Measurements from ENCODE around the gene PNP. TPM values are rescaled to one million over a fixed set of nuclear protein-coding genes. Genes with fewer than 3 reads are reported as not detected.

The PNP gene
- total RNA-seq, 1 donor from 2014 or later: 56.8 TPM

DNA sequence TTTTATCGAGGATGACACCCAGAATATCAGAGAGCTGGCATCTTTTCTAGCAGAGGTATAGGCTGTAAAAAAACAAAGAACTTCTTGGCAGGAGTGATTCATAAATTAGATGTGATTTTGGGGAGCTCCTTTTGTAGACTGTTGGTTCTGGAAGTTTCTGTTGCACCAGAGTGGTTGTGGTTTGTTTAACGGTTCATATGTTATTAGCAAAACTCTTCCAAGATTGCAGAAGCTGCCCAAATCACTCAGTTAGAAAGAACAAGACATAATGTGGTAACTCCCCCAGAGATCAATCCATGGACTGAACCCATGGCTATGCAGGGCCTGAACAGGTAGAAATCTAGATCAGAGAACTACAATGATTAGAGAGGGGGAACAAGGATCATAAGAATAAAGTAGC is 29.4 kb downstream of the PNP start:
- H3K27ac Mint-ChIP-seq (ENCODE audit: unreplicated experiment): no peak overlapping the region
- Histone ChIP-seq H3K4me3 (ENCODE audit: insufficient read depth, low read depth, low read length) (no peak overlapping the region), H4K20me1 (ENCODE audit: insufficient read depth, low read length) (no peaks in the 10 kb centered on the region), H2AFZ (ENCODE audit: low read depth, low read length) (no peak overlapping the region), H3K27me3 (ENCODE audit: insufficient read depth, low read length) (no peaks in the 10 kb centered on the region), H3K4me1 (ENCODE audit: insufficient read depth, low read length) (no peaks in the 10 kb centered on the region), H3K9ac (ENCODE audit: low read length) (no peak overlapping the region), H3K4me2 (ENCODE audit: low read length) (no peak overlapping the region), H3K27ac (ENCODE audit: low read depth, low read length) (no peak overlapping the region), H3K36me3 (ENCODE audit: insufficient read depth, low read length) (no peaks in the 10 kb centered on the region), H3K9me3 (ENCODE audit: insufficient read depth, low read depth, low read length) (no peaks in the 10 kb centered on the region), H3K79me2 (ENCODE audit: insufficient read depth, low read length) (no peaks in the 10 kb centered on the region)
- TF ChIP-seq, protein P1, sequence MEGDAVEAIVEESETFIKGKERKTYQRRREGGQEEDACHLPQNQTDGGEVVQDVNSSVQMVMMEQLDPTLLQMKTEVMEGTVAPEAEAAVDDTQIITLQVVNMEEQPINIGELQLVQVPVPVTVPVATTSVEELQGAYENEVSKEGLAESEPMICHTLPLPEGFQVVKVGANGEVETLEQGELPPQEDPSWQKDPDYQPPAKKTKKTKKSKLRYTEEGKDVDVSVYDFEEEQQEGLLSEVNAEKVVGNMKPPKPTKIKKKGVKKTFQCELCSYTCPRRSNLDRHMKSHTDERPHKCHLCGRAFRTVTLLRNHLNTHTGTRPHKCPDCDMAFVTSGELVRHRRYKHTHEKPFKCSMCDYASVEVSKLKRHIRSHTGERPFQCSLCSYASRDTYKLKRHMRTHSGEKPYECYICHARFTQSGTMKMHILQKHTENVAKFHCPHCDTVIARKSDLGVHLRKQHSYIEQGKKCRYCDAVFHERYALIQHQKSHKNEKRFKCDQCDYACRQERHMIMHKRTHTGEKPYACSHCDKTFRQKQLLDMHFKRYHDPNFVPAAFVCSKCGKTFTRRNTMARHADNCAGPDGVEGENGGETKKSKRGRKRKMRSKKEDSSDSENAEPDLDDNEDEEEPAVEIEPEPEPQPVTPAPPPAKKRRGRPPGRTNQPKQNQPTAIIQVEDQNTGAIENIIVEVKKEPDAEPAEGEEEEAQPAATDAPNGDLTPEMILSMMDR (IDR thresholded peaks at IDR 0.05; ENCODE audit: insufficient read depth, low read depth, low read length): no peak
- TF ChIP-seq EZH2 (IDR thresholded peaks at IDR 0.05; ENCODE audit: insufficient read depth, low read length): no peak
- H3K36me3 Mint-ChIP-seq (ENCODE audit: low read depth, unreplicated experiment): no peaks in the 10 kb centered on the region
- no peak for FAIRE-seq
- H3K27me3 Mint-ChIP-seq (ENCODE audit: low read depth, unreplicated experiment): no peaks in the 10 kb centered on the region
- H3K9me3 Mint-ChIP-seq (ENCODE audit: unreplicated experiment): no peaks in the 10 kb centered on the region
- peaks cover 5% of the 10 kb centered on the region for H3K4me1 Mint-ChIP-seq (ENCODE audit: low read depth, unreplicated experiment)
- H3K4me3 Mint-ChIP-seq (ENCODE audit: unreplicated experiment): no peak overlapping the region
- DNase-seq (ENCODE audit: low read depth): no peak

DNA sequence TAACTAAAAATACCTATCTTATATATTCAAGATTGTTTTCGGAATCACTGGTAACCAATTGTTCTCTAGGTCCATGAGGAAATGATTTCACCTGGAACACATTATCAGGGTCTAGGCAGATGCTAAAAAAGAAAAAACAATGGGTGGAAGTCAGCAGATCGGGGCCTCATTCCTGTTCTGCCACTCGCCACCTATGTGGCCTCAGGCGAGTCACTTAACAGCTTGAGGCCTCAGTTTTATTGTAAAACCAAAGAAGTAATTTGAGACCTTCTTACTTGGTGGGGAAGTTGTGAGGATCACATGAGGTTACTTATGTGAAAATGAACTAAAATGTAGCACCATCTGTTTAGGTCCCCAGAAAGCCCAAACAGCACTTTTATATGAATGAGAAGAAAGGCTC is 29.9 kb downstream of the PNP start:
- no peak overlapping the region for H2AFZ ChIP-seq (ENCODE audit: low read depth, low read length)
- no peak for DNase-seq (ENCODE audit: low read depth)
- no peaks in the 10 kb centered on the region for H3K36me3 Mint-ChIP-seq (ENCODE audit: low read depth, unreplicated experiment)
- no peak overlapping the region for H3K4me2 ChIP-seq (ENCODE audit: low read length)
- peaks cover 10% of the 10 kb centered on the region for H3K4me1 Mint-ChIP-seq (ENCODE audit: low read depth, unreplicated experiment)
- no peak for FAIRE-seq
- no peaks in the 10 kb centered on the region for H3K27me3 ChIP-seq (ENCODE audit: insufficient read depth, low read length)
- H3K9me3 Mint-ChIP-seq (ENCODE audit: unreplicated experiment): peaks cover 2% of the 10 kb centered on the region
- H3K27ac ChIP-seq (ENCODE audit: low read depth, low read length): no peak overlapping the region
- no peaks in the 10 kb centered on the region for H3K79me2 ChIP-seq (ENCODE audit: insufficient read depth, low read length)
- H3K9ac ChIP-seq (ENCODE audit: low read length): no peak overlapping the region
- no peak for TF ChIP-seq EZH2 (IDR thresholded peaks at IDR 0.05; ENCODE audit: insufficient read depth, low read length)
- TF ChIP-seq, protein P1 (IDR thresholded peaks at IDR 0.05; ENCODE audit: insufficient read depth, low read depth, low read length): no peak
- H3K4me1 ChIP-seq (ENCODE audit: insufficient read depth, low read length): no peaks in the 10 kb centered on the region
- no peaks in the 10 kb centered on the region for H3K27me3 Mint-ChIP-seq (ENCODE audit: low read depth, unreplicated experiment)
- no peak overlapping the region for H3K4me3 Mint-ChIP-seq (ENCODE audit: unreplicated experiment)
- H3K36me3 ChIP-seq (ENCODE audit: insufficient read depth, low read length): no peaks in the 10 kb centered on the region
- no peak overlapping the region for H3K27ac Mint-ChIP-seq (ENCODE audit: unreplicated experiment)
- H3K9me3 ChIP-seq (ENCODE audit: insufficient read depth, low read depth, low read length): no peaks in the 10 kb centered on the region
- H4K20me1 ChIP-seq (ENCODE audit: insufficient read depth, low read length): no peaks in the 10 kb centered on the region
- H3K4me3 ChIP-seq (ENCODE audit: insufficient read depth, low read depth, low read length): no peak overlapping the region

DNA sequence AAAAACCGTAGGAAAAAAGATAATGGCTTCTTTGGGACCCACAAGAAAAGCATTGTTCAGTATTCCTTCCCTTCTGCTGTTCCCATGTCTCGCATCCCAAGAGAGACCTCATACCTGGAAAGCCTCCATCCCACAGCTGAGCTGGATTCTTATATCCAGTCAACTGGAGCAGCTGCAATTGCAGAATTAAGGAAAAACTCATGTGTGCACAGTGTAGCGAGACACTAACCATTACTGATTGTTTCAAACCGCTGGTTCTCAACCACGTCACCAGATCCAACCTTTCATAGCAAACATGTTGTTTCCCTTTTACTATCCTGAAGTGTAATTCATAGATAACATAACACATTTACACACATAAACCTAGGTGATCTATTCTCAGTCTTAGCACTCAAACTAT is 30.7 kb downstream of the PNP start:
- no peak overlapping the region for H3K4me3 ChIP-seq (ENCODE audit: insufficient read depth, low read depth, low read length)
- H2AFZ ChIP-seq (ENCODE audit: low read depth, low read length): no peak overlapping the region
- DNase-seq (ENCODE audit: low read depth) (no peak), FAIRE-seq (no peak)
- H3K79me2 ChIP-seq (ENCODE audit: insufficient read depth, low read length): no peaks in the 10 kb centered on the region
- no peak overlapping the region for H3K4me2 ChIP-seq (ENCODE audit: low read length)
- no peaks in the 10 kb centered on the region for H3K27me3 Mint-ChIP-seq (ENCODE audit: low read depth, unreplicated experiment)
- H3K27ac Mint-ChIP-seq (ENCODE audit: unreplicated experiment): no peak overlapping the region
- H3K27me3 ChIP-seq (ENCODE audit: insufficient read depth, low read length): no peaks in the 10 kb centered on the region
- peaks cover 10% of the 10 kb centered on the region for H3K4me1 Mint-ChIP-seq (ENCODE audit: low read depth, unreplicated experiment)
- no peaks in the 10 kb centered on the region for H3K36me3 Mint-ChIP-seq (ENCODE audit: low read depth, unreplicated experiment)
- H3K9me3 Mint-ChIP-seq (ENCODE audit: unreplicated experiment): peaks cover 2% of the 10 kb centered on the region
- no peak overlapping the region for H3K9ac ChIP-seq (ENCODE audit: low read length)
- H3K4me1 ChIP-seq (ENCODE audit: insufficient read depth, low read length): no peaks in the 10 kb centered on the region
- no peak overlapping the region for H3K27ac ChIP-seq (ENCODE audit: low read depth, low read length)
- H3K36me3 ChIP-seq (ENCODE audit: insufficient read depth, low read length): no peaks in the 10 kb centered on the region
- H4K20me1 ChIP-seq (ENCODE audit: insufficient read depth, low read length): no peaks in the 10 kb centered on the region
- no peaks in the 10 kb centered on the region for H3K9me3 ChIP-seq (ENCODE audit: insufficient read depth, low read depth, low read length)
- no peak for TF ChIP-seq EZH2 (IDR thresholded peaks at IDR 0.05; ENCODE audit: insufficient read depth, low read length)
- TF ChIP-seq, protein P1 (IDR thresholded peaks at IDR 0.05; ENCODE audit: insufficient read depth, low read depth, low read length): no peak
- H3K4me3 Mint-ChIP-seq (ENCODE audit: unreplicated experiment): no peak overlapping the region
